OCI-LY7 (cell line): ENCODE results near the gene CLSTN1. TPM values are rescaled to one million over a fixed set of nuclear protein-coding genes. Genes with fewer than 3 reads are reported as not detected.

Source experiments
- BruUV-seq: library from RNA; stranded (reverse); fragments of 400-500 nt; replicated peaks from 2 replicates; lab custom pipeline; 2021; lab: Mats Ljungman, UMichigan
- CTCF ChIA-PET: fragments of 300-600 bp; sonication (Branson Sonifier 250); formaldehyde crosslinking; loops from one replicate; lab custom pipeline; 2022; ENCODE audit warnings: antibody characterized with exemption; ENCODE audit not compliant: unreplicated experiment; lab: Charles Lee
- POLR2A ChIA-PET: fragments of 300-600 bp; sonication (Branson Sonifier 250); formaldehyde crosslinking; loops from one replicate; lab custom pipeline; 2022; ENCODE audit warnings: antibody characterized with exemption; lab: Charles Lee
- DNase-seq: peaks from one replicate; pipeline ENCODE4 v3.0.0-alpha.2; 2015; ENCODE audit warnings: low spot score
- H2AFZ ChIP-seq: fragments of 200-600 bp; sonication (generic), shearing (Covaris generic); 2 replicates; pipeline ENCODE4 v1.6.1; 2014; ENCODE audit warnings: mild to moderate bottlenecking, antibody characterized with exemption, low read length, moderate library complexity
- H3K27ac ChIP-seq: fragments of 200-600 bp; sonication (generic); 2 replicates; pipeline ENCODE4 v1.5.1; 2014; ENCODE audit warnings: mixed run types, low read depth, mild to moderate bottlenecking, moderate library complexity, low read length, inconsistent platforms; ENCODE audit not compliant: poor library complexity, severe bottlenecking
- H3K36me3 ChIP-seq: fragments of 200-600 bp; sonication (generic); 2 replicates; pipeline ENCODE4 v1.6.1; 2014; ENCODE audit warnings: mild to moderate bottlenecking, antibody characterized with exemption, low read length, moderate library complexity, mixed read lengths; ENCODE audit not compliant: insufficient read depth
- H3K4me1 ChIP-seq: fragments of 200-600 bp; sonication (generic); 2 replicates; pipeline ENCODE4 v1.5.1; 2014; ENCODE audit warnings: mild to moderate bottlenecking, low read length; ENCODE audit not compliant: insufficient read depth, poor library complexity, severe bottlenecking
- H3K4me2 ChIP-seq: fragments of 200-600 bp; sonication (generic); 2 replicates; pipeline ENCODE4 v1.6.1; 2014; ENCODE audit warnings: mild to moderate bottlenecking, low read length
- H3K4me3 ChIP-seq: fragments of 200-600 bp; sonication (generic); 2 replicates; pipeline ENCODE4 v1.5.1; 2014; ENCODE audit warnings: mild to moderate bottlenecking, low read depth, low read length; ENCODE audit not compliant: poor library complexity, severe bottlenecking
- H3K79me2 ChIP-seq: fragments of 200-600 bp; sonication (generic); 2 replicates; pipeline ENCODE4 v1.6.1; 2016; ENCODE audit warnings: low read depth, mild to moderate bottlenecking, low read length, moderate library complexity, mixed read lengths; ENCODE audit not compliant: insufficient read depth
- H3K9me2 ChIP-seq: fragments of 200-600 bp; sonication (generic); 2 replicates; pipeline ENCODE4 v1.6.1; 2016; ENCODE audit warnings: mild to moderate bottlenecking, low read length, mixed read lengths; ENCODE audit not compliant: insufficient read depth
- H3K9me3 ChIP-seq: fragments of 200-600 bp; sonication (generic); 2 replicates; pipeline ENCODE4 v1.6.1; 2014; ENCODE audit warnings: mild to moderate bottlenecking, mixed run types, low read length, mixed read lengths
- H4K20me1 ChIP-seq: fragments of 200-600 bp; sonication (generic); 2 replicates; pipeline ENCODE4 v1.6.1; 2014; ENCODE audit warnings: mild to moderate bottlenecking, antibody characterized with exemption, low read length, moderate library complexity, mixed read lengths; ENCODE audit not compliant: insufficient read depth
- CTCF ChIP-seq: fragments of 200-600 bp; sonication (generic); conservative IDR thresholded peaks from 2 replicates; pipeline ENCODE4 v1.5.1; 2014; ENCODE audit warnings: mild to moderate bottlenecking, antibody characterized with exemption, low read length, moderate library complexity, mixed read lengths
- EZH2phosphoT487 ChIP-seq: fragments of 200-600 bp; sonication (generic); IDR thresholded peaks from 2 replicates; pipeline ENCODE4 v1.6.1; 2018; ENCODE audit warnings: low read depth, borderline replicate concordance, mild to moderate bottlenecking, mixed run types, antibody characterized with exemption, low read length, moderate library complexity, mixed read lengths
- intact Hi-C: fragments of 100-400 bp; cut with micrococcal nuclease; formaldehyde crosslinking; loops from one replicate; pipeline ENCODE4 v1.10.0; 2022; ENCODE audit not compliant: unreplicated experiment
- total RNA-seq, 2 experiments: library from RNA; depleted of rRNA in 1 of 2; stranded (reverse); fragments of >200 nt in 1 of 2; shearing (Covaris generic) in 1 of 2; gene quantifications; 2 replicates each; pipeline ENCODE4 v1.2.3, GENCODE V29; 2014 to 2022

The CLSTN1 gene
- total RNA-seq, 2 experiments from 2014 or later = 58.6 to 124 TPM

GRCh38 chr1:9801909-9802308 lies 21.9 kb downstream of the CLSTN1 start:
- intact Hi-C loops = no loop called here
- H3K4me1 ChIP-seq = peaks cover 33% of the 10 kb centered on the region
- no peak for TF ChIP-seq CTCF
- TF ChIP-seq EZH2phosphoT487 = no peak
- POLR2A ChIA-PET = interaction anchor here (0.7 to 1.9 kb wide), 4 partner anchors 11 to 49 kb away, joined by 3 to 6 read pairs (median 4); no protein-coding TSS in a partner anchor
- peaks cover 100% of the 10 kb centered on the region for H3K79me2 ChIP-seq
- no peak overlapping the region for H3K27ac ChIP-seq
- no peaks in the 10 kb centered on the region for H3K9me3 ChIP-seq
- H3K4me3 ChIP-seq = no peak overlapping the region
- H3K4me2 ChIP-seq = no peak overlapping the region
- 0 out of 2 replicates have a peak, but pooled peaks cover 5% of the 10 kb centered on the region for H4K20me1 ChIP-seq
- no peak overlapping the region for H2AFZ ChIP-seq
- no peak for DNase-seq
- H3K9me2 ChIP-seq = no peaks in the 10 kb centered on the region
- no TSS peak for BruUV-seq
- CTCF ChIA-PET = no interaction called here
- H3K36me3 ChIP-seq = peaks cover 23% of the 10 kb centered on the region

GRCh38 chr1:9798236-9799130 lies 25.3 kb downstream of the CLSTN1 start:
- POLR2A ChIA-PET = interaction anchor here (0.7 kb wide), 1 partner anchor 213 kb away, joined by 3 read pairs; no protein-coding TSS in a partner anchor
- DNase-seq = no peak
- H3K27ac ChIP-seq = no peak overlapping the region
- peaks cover 100% of the 10 kb centered on the region for H3K79me2 ChIP-seq
- peaks cover 38% of the 10 kb centered on the region for H3K4me1 ChIP-seq
- H3K4me3 ChIP-seq = no peak overlapping the region
- BruUV-seq = no TSS peak
- no peak overlapping the region; the same call in 1 of the 2 replicates for H3K4me2 ChIP-seq
- no peak overlapping the region for H2AFZ ChIP-seq
- H3K36me3 ChIP-seq = peaks cover 10% of the 10 kb centered on the region
- TF ChIP-seq CTCF (no peak), EZH2phosphoT487 (no peak)
- CTCF ChIA-PET = interaction anchor here (0.8 kb wide), 1 partner anchor 15 kb away, joined by 3 read pairs; no protein-coding TSS in a partner anchor
- H3K9me2 ChIP-seq = no peaks in the 10 kb centered on the region
- no peaks in the 10 kb centered on the region for H3K9me3 ChIP-seq
- H4K20me1 ChIP-seq = peaks cover 12% of the 10 kb centered on the region; the same call in 1 of the 2 replicates
- intact Hi-C loops = no loop called here
